ENCODE results near the gene CASP10. TPM values are rescaled to one million over a fixed set of nuclear protein-coding genes. Genes with fewer than 3 reads are reported as not detected.

The CASP10 gene
- polyA plus RNA-seq, 1 of the 3 experiments (the other 2 are of a cell fraction): 0.12 TPM

Small RNA genes within 50 kb of the gene (small RNA-seq; reads per million reads assigned to genes)
- gene AC007283.2 (0 reads per million in 7 experiments), gene MTND4LP13 (0 to 0.20 (median 0) reads per million in 7 experiments), gene RNU7-45P (0 reads per million in 7 experiments)

Other genes with a start within 250 kb of the CASP10 start
- 3.4 and 3.9 TPM in 2 replicates for gene ORC2, start 219.5 kb upstream of the CASP10 start, polyA plus RNA-seq (2012; rRNA removed)
- gene HYCC2, start 111.5 kb upstream of the CASP10 start, polyA plus RNA-seq (2012; rRNA removed): 1.2 and 1.8 TPM in 2 replicates
- 55.9 and 73.7 TPM in 2 replicates for gene NDUFB3, start 111.1 kb upstream of the CASP10 start, polyA plus RNA-seq (2012; rRNA removed)
- 23.7 and 32.6 TPM in 2 replicates for gene CFLAR, start 67.0 kb upstream of the CASP10 start, polyA plus RNA-seq (2012; rRNA removed)
- 13.1 and 15.6 TPM in 2 replicates for gene CASP8, start 77.4 kb downstream of the CASP10 start, polyA plus RNA-seq (2012; rRNA removed)
- gene FLACC1, start 174.2 kb downstream of the CASP10 start, polyA plus RNA-seq (2012; rRNA removed): 0.35 and 0.44 TPM in 2 replicates

All from SK-N-SH (cell line).